HepG2 (cell line): ENCODE data around the gene SPTBN5. TPM values are rescaled to one million over a fixed set of nuclear protein-coding genes. Genes with fewer than 3 reads are reported as not detected.

ENCODE experiments used
- ATAC-seq: fragments of 200-7000 bp; cut with Tn5 transposase; 3 replicates; pipeline ENCODE4 v1.9.1; 2020; ENCODE audit warnings: mild to moderate bottlenecking, moderate library complexity
- BruUV-seq: library from RNA; stranded (reverse); fragments of 400-500 nt; replicated peaks from 2 replicates; lab custom pipeline; 2021; lab: Mats Ljungman, UMichigan
- CTCF ChIA-PET: fragments of 300-600 bp; formaldehyde crosslinking; extraction: SDS; loops from one replicate; lab custom pipeline; 2021; ENCODE audit warnings: low total read pairs, inconsistent platforms, low intra/inter-chr PET ratio; lab: Yijun Ruan, JAX
- POLR2A ChIA-PET: fragments of 350-600 bp; sonication (Branson Sonifier 250); formaldehyde crosslinking; loops from one replicate; lab custom pipeline; 2020; ENCODE audit warnings: antibody characterized with exemption, inconsistent platforms; lab: Yijun Ruan, JAX
- DNase-seq: peaks from one replicate; pipeline ENCODE4 v3.0.0-alpha.2; 2015; ENCODE audit warnings: low spot score
- FAIRE-seq: peaks from 3 replicates; lab custom pipeline; 2011; peaks lifted over from hg19 to GRCh38; lab: Jason Lieb, UNC
- H2AFZ ChIP-seq: one replicate; pipeline ENCODE4 v1.6.1; 2011; ENCODE audit warnings: low read length, inconsistent platforms
- H3K27ac ChIP-seq: fragments of 300-600 bp; 3 replicates; pipeline ENCODE4 v1.8.0; 2011; ENCODE audit warnings: mixed run types, mild to moderate bottlenecking, mixed read lengths, low read length, inconsistent platforms; ENCODE audit not compliant: insufficient read depth; ENCODE audit errors: extremely low read length
- H3K27me3 ChIP-seq, 2 experiments: fragments of 200-600 bp in 1 of 2; 2 replicates in 1 of 2; 3 replicates in 1 of 2; pipeline versions ENCODE4 v1.6.0 to v1.8.0; 2011; ENCODE audit warnings: low read length in 2 of 2, mild to moderate bottlenecking in 2 of 2, moderate library complexity in 2 of 2, inconsistent platforms in 1 of 2; ENCODE audit not compliant: insufficient read depth in 2 of 2, control insufficient read depth in 1 of 2
- H3K36me3 ChIP-seq, 2 experiments: fragments of 200-600 bp in 1 of 2; replicated peaks in 1 of 2; 2 replicates in 1 of 2; 3 replicates in 1 of 2; pipeline versions ENCODE4 v1.5.1 to v1.8.0; 2011; ENCODE audit warnings: low read length in 2 of 2, inconsistent platforms in 1 of 2; ENCODE audit not compliant: insufficient read depth in 2 of 2, control insufficient read depth in 1 of 2
- H3K4me1 ChIP-seq: 2 replicates; pipeline ENCODE4 v1.5.1; 2012; ENCODE audit warnings: low read length, inconsistent platforms; ENCODE audit not compliant: insufficient read depth
- H3K4me2 ChIP-seq: 2 replicates; pipeline ENCODE4 v1.6.0; 2011; ENCODE audit warnings: low read depth, low read length, inconsistent platforms
- H3K4me3 ChIP-seq, 3 experiments: fragments of 200-600 bp in 1 of 3; sonication (generic), shearing (Covaris generic) in 1 of 3; replicated peaks in 1 of 3; 2 replicates each; pipeline ENCODE4 v1.5.1; 2011 to 2016; ENCODE audit warnings: low read length in 3 of 3, inconsistent platforms in 2 of 3, low read depth in 2 of 3, mild to moderate bottlenecking in 2 of 3, control low read depth in 1 of 3, mixed read lengths in 1 of 3; ENCODE audit not compliant: insufficient read depth in 1 of 3
- H3K79me2 ChIP-seq: one replicate; pipeline ENCODE4 v1.6.1; 2011; ENCODE audit warnings: low read length, inconsistent platforms; ENCODE audit not compliant: insufficient read depth
- H3K9ac ChIP-seq: 2 replicates; pipeline ENCODE4 v1.6.0; 2011; ENCODE audit warnings: mild to moderate bottlenecking, low read depth, low read length, inconsistent platforms; ENCODE audit not compliant: insufficient read depth
- H3K9me3 ChIP-seq: 2 replicates; pipeline ENCODE4 v1.5.1; 2012; ENCODE audit warnings: mild to moderate bottlenecking, low read length
- H4K20me1 ChIP-seq: 2 replicates; pipeline ENCODE4 v1.6.0; 2011; ENCODE audit warnings: inconsistent platforms, mild to moderate bottlenecking, low read length, moderate library complexity; ENCODE audit not compliant: insufficient read depth
- CEBPG ChIP-seq: IDR thresholded peaks from 2 replicates; pipeline ENCODE4 v1.6.1; 2016
- CHCHD3 ChIP-seq: sonication (generic); formaldehyde crosslinking; IDR thresholded peaks from 2 replicates; pipeline ENCODE4 v1.8.0; 2022; ENCODE audit warnings: mild to moderate bottlenecking, missing genetic modification reagents, moderate library complexity
- MXI1 ChIP-seq: IDR thresholded peaks from 3 replicates; pipeline ENCODE4 v1.6.1; 2012; ENCODE audit warnings: low read depth, low read length, inconsistent platforms, borderline replicate concordance
- ZBTB21 ChIP-seq: sonication (generic); formaldehyde crosslinking; IDR thresholded peaks from 2 replicates; pipeline ENCODE4 v1.4.0; 2020; ENCODE audit warnings: missing genetic modification reagents
- ZNF232 ChIP-seq: sonication (generic); formaldehyde crosslinking; IDR thresholded peaks from 2 replicates; pipeline ENCODE4 v1.4.0; 2020; ENCODE audit warnings: missing genetic modification reagents, borderline replicate concordance
- ZNF446 ChIP-seq: sonication (generic); formaldehyde crosslinking; IDR thresholded peaks from 2 replicates; pipeline ENCODE4 v1.5.0; 2020; ENCODE audit warnings: mild to moderate bottlenecking, missing genetic modification reagents
- ZNF883 ChIP-seq: sonication (generic); formaldehyde crosslinking; IDR thresholded peaks from 2 replicates; pipeline ENCODE4 v1.5.1; 2020; ENCODE audit warnings: mild to moderate bottlenecking, missing genetic modification reagents; ENCODE audit errors: not compliant biosample characterization
- WGBS: methylation state at CpG from one replicate; pipeline ENCODE4 v1.1.6; 2017; ENCODE audit warnings: low lambda C conversion rate; 5-methylcytosine and 5-hydroxymethylcytosine counted together
- in situ Hi-C: cut with HindIII; loops from 2 replicates; pipeline ENCODE4 v1.10.0; 2017; ENCODE audit warnings: low pct_unique_long_range_greater_than_20kb; ENCODE audit not compliant: extremely low pct_ligation_motif_present
- intact Hi-C: fragments of 100-400 bp; cut with micrococcal nuclease; formaldehyde crosslinking; loops from one replicate; pipeline ENCODE4 v1.10.0; 2022; ENCODE audit not compliant: unreplicated experiment
- polyA plus RNA-seq, 8 experiments: library from polyadenylated mRNA; depleted of rRNA in 3 of 8; stranded (reverse) in 7 of 8; unstranded in 1 of 8; fragments of >200 nt; fragmentation: Illumina TruSeq in 4 of 8; extraction: Trizol in 4 of 8; gene quantifications; 2 replicates each; pipeline versions ENCODE4 v1.2.1 to v1.2.3, GENCODE V29; 2011 to 2016; ENCODE audit warnings: low read depth in 4 of 8, missing spikeins in 1 of 8, mixed read lengths in 1 of 8; ENCODE audit not compliant: insufficient read depth in 1 of 8
- total RNA-seq, 5 experiments: library from RNA; depleted of rRNA; stranded (reverse); fragments of >200 nt; fragmentation: Illumina TruSeq; extraction: Trizol; gene quantifications; 2 replicates each; pipeline ENCODE4 v1.2.3, GENCODE V29; 2016; ENCODE audit warnings: low read depth in 1 of 5
- TF ChIP-seq, protein P1 (sequence below): sonication (generic); formaldehyde crosslinking; IDR thresholded peaks from 2 replicates; pipeline ENCODE4 v1.4.0; 2020; ENCODE audit warnings: missing genetic modification reagents, borderline replicate concordance
- TF ChIP-seq, protein P2 (sequence below): IDR thresholded peaks from 2 replicates; pipeline ENCODE4 v1.6.1; 2016; ENCODE audit warnings: missing compliant biosample characterization, missing genetic modification reagents, borderline replicate concordance
- TF ChIP-seq, protein P3 (sequence below): sonication (generic); formaldehyde crosslinking; IDR thresholded peaks from 2 replicates; pipeline ENCODE4 v1.5.0; 2020; ENCODE audit warnings: missing genetic modification reagents, mild to moderate bottlenecking, borderline replicate concordance

Gene SPTBN5
- total and polyA plus RNA-seq, 2 of the 13 experiments (the other 11 are each of a cell fraction or from before 2014, with no cell fraction given) = 0.01 to 0.07 TPM

DNA sequence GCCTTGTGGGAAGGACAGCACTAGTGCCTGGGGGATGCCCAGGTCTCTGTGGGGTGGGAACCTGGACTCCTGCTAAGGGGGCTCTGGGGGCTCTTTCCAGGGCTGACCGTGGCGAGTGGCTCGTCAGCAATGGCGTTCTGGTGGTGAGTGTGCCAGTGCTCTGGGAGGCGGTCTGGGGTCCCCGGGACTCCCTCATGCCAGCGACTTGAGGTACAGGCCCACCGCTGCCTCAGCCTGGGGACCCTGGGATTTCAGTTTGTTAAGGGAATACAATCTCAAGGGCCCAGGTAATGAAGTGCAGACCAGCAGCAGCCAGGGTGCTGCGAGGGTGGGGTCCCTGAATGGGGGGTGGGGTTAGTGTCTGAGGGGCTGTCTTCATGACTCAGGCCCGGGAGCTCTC lies 52.7 kb downstream of the SPTBN5 start:
- DNase-seq = no peak
- H3K27ac ChIP-seq = no peak overlapping the region
- TF ChIP-seq CEBPG (no peak), ZNF883 (CRISPR knock-in tag) (no peak), CHCHD3 (CRISPR knock-in tag) (no peak), ZNF446 (CRISPR knock-in tag) (no peak), ZNF232 (no peak), ZBTB21 (CRISPR knock-in tag) (no peak), MXI1 (no peak)
- TF ChIP-seq, protein P1, sequence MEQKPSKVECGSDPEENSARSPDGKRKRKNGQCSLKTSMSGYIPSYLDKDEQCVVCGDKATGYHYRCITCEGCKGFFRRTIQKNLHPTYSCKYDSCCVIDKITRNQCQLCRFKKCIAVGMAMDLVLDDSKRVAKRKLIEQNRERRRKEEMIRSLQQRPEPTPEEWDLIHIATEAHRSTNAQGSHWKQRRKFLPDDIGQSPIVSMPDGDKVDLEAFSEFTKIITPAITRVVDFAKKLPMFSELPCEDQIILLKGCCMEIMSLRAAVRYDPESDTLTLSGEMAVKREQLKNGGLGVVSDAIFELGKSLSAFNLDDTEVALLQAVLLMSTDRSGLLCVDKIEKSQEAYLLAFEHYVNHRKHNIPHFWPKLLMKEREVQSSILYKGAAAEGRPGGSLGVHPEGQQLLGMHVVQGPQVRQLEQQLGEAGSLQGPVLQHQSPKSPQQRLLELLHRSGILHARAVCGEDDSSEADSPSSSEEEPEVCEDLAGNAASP (CRISPR knock-in tag) = no peak
- TF ChIP-seq, protein P2, sequence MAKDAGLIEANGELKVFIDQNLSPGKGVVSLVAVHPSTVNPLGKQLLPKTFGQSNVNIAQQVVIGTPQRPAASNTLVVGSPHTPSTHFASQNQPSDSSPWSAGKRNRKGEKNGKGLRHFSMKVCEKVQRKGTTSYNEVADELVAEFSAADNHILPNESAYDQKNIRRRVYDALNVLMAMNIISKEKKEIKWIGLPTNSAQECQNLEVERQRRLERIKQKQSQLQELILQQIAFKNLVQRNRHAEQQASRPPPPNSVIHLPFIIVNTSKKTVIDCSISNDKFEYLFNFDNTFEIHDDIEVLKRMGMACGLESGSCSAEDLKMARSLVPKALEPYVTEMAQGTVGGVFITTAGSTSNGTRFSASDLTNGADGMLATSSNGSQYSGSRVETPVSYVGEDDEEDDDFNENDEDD = no peak
- TF ChIP-seq, protein P3, sequence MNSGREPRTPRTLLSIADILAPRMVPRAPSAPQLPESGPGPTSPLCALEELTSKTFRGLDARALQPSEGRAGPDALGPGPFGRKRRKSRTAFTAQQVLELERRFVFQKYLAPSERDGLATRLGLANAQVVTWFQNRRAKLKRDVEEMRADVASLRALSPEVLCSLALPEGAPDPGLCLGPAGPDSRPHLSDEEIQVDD (CRISPR knock-in tag) = no peak
- TF ChIP-seq, all 625 proteins: peak for 0
- ATAC-seq = no peak
- ChIA-PET POLR2A (no interaction called here), CTCF (no interaction called here)
- Histone ChIP-seq H4K20me1 (no peaks in the 10 kb centered on the region), H2AFZ (no peak overlapping the region), H3K79me2 (no peaks in the 10 kb centered on the region), H3K36me3 (peaks cover 0 to 2% of the 10 kb centered on the region in 2 experiments; a peak in 3 of 5 replicates), H3K4me3 (no peak overlapping the region), H3K9ac (no peak overlapping the region), H3K4me2 (no peak overlapping the region), H3K4me1 (no peaks in the 10 kb centered on the region), H3K9me3 (no peaks in the 10 kb centered on the region), H3K27me3 (no peaks in the 10 kb centered on the region; a peak in 1 of 5 replicates)
- in situ Hi-C loops = no loop called here
- no peak for FAIRE-seq
- intact Hi-C loops = no loop called here
- 91% methylated on average over 5 of the region's 10 CpGs for WGBS
- BruUV-seq = no TSS peak
